Caki2 (cell line): Measurements from ENCODE around the gene NRN1L. TPM values are rescaled to one million over a fixed set of nuclear protein-coding genes. Genes with fewer than 3 reads are reported as not detected.
"Not testable (repeated sequence)": the region's sequence is repeated elsewhere in the genome, so short reads cannot be mapped to it uniquely, and the experiment has no call there.

Source experiments
- DNase-seq: peaks from one replicate; pipeline ENCODE4 v3.0.0-alpha.2; 2015; ENCODE audit warnings: low read depth
- in situ Hi-C: cut with HindIII; loops from 2 replicates; pipeline ENCODE4 v1.10.0; 2016; ENCODE audit warnings: low sequenced_read_pairs, low pct_unique_long_range_greater_than_20kb, mixed read lengths
- total RNA-seq: library from RNA; depleted of rRNA; stranded (reverse); fragments of >200 nt; shearing (Covaris generic); gene quantifications from 2 replicates; pipeline ENCODE4 v1.2.3, GENCODE V29; 2014; ENCODE audit warnings: low replicate concordance

NRN1L gene
- total RNA-seq, 1 experiment from 2014 or later: 0.84 TPM

- in situ Hi-C loops: no loop called here
Measured at GRCh38 chr16:67902831-67903230, 18.1 kb downstream of the NRN1L start.

GRCh38 chr16:67907397-67908180 lies 22.9 kb downstream of the NRN1L start:
- no peak for DNase-seq

More at GRCh38 chr16:67902831-67903230, 18.1 kb downstream of the NRN1L start:
- no peak for DNase-seq

GRCh38 chr16:67909056-67909742 lies 24.5 kb downstream of the NRN1L start:
- no peak for DNase-seq
- in situ Hi-C loops: no loop called here

More at GRCh38 chr16:67907397-67908180, 22.9 kb downstream of the NRN1L start:
- in situ Hi-C loops: no loop called here

GRCh38 chr16:67910158-67910557 lies 25.5 kb downstream of the NRN1L start:
- DNase-seq: no peak
- in situ Hi-C loops: no loop called here

- DNase-seq: no peak
- in situ Hi-C loops: no loop called here
Measured at GRCh38 chr16:67914758-67915495, 30.2 kb downstream of the NRN1L start.

- in situ Hi-C loops, DNase-seq: not testable (repeated sequence)
Measured at GRCh38 chr16:67915496-67915769, 30.7 kb downstream of the NRN1L start.

GRCh38 chr16:67915831-67916723 lies 31.4 kb downstream of the NRN1L start:
- DNase-seq: no peak
- in situ Hi-C loops: no loop called here

GRCh38 chr16:67917140-67917851 lies 32.6 kb downstream of the NRN1L start:
- no peak for DNase-seq
- in situ Hi-C loops: no loop called here

GRCh38 chr16:67917852-67918236 lies 33.2 kb downstream of the NRN1L start:
- in situ Hi-C loops: no loop called here
- DNase-seq: peak; percentile 41

GRCh38 chr16:67919622-67920221 lies 35.0 kb downstream of the NRN1L start:
- no peak for DNase-seq
- in situ Hi-C loops: no loop called here

- in situ Hi-C loops: no loop called here
Measured at GRCh38 chr16:67922221-67922620, 37.5 kb downstream of the NRN1L start.

GRCh38 chr16:67922740-67923139 lies 38.1 kb downstream of the NRN1L start:
- in situ Hi-C loops: no loop called here
- no peak for DNase-seq

More at GRCh38 chr16:67922221-67922620, 37.5 kb downstream of the NRN1L start:
- no peak for DNase-seq

GRCh38 chr16:67923414-67924116 lies 38.9 kb downstream of the NRN1L start:
- in situ Hi-C loops: no loop called here

GRCh38 chr16:67924140-67924906 lies 39.6 kb downstream of the NRN1L start:
- no peak for DNase-seq
- in situ Hi-C loops: no loop called here

More at GRCh38 chr16:67923414-67924116, 38.9 kb downstream of the NRN1L start:
- DNase-seq: no peak

GRCh38 chr16:67926181-67926750 lies 41.6 kb downstream of the NRN1L start:
- in situ Hi-C loops: no loop called here
- no peak for DNase-seq
